CD8-positive, alpha-beta memory T cell (primary cell): ENCODE data around the gene SLC11A1. TPM values are rescaled to one million over a fixed set of nuclear protein-coding genes. Genes with fewer than 3 reads are reported as not detected.

Experiments used
- CTCF ChIA-PET: fragments of 350-600 bp; sonication (Branson Sonifier 250); formaldehyde crosslinking; loops from one replicate; lab custom pipeline; 2021; ENCODE audit warnings: antibody characterized with exemption; lab: Charles Lee
- POLR2A ChIA-PET: fragments of 350-600 bp; sonication (Branson Sonifier 250); formaldehyde crosslinking; loops from one replicate; lab custom pipeline; 2021; ENCODE audit warnings: antibody characterized with exemption; lab: Charles Lee
- DNase-seq, 5 donors: peaks; one replicate each; pipeline versions ENCODE4 v3.0.0 to v3.0.0-alpha.2; 2020 to 2022; ENCODE audit warnings: mixed read lengths in 1 of 5
- H3K27ac ChIP-seq: one replicate; pipeline ENCODE4 v1.7.0; 2013; ENCODE audit warnings: low read depth, mild to moderate bottlenecking, low read length, moderate library complexity
- H3K27me3 ChIP-seq: 2 replicates; pipeline ENCODE4 v1.7.0; 2013; ENCODE audit warnings: low read length, mild to moderate bottlenecking; ENCODE audit not compliant: insufficient read depth, poor library complexity, severe bottlenecking
- H3K36me3 ChIP-seq: 2 replicates; pipeline ENCODE4 v1.7.0; 2013; ENCODE audit warnings: mild to moderate bottlenecking, low read length, moderate library complexity; ENCODE audit not compliant: insufficient read depth
- H3K4me1 ChIP-seq: 2 replicates; pipeline ENCODE4 v1.7.0; 2013; ENCODE audit warnings: mild to moderate bottlenecking, low read length, moderate library complexity; ENCODE audit not compliant: insufficient read depth
- H3K4me3 ChIP-seq: 2 replicates; pipeline ENCODE4 v1.7.0; 2013; ENCODE audit warnings: mild to moderate bottlenecking, low read length
- H3K9me3 ChIP-seq: 2 replicates; pipeline ENCODE4 v1.7.0; 2013; ENCODE audit warnings: mild to moderate bottlenecking, low read length
- H3K27ac Mint-ChIP-seq, 8 donors: one replicate each; pipeline ENCODE4 v1.8.0; 2020 to 2021; ENCODE audit warnings: mixed read lengths in 8 of 8, mild to moderate bottlenecking in 6 of 8, inconsistent platforms in 3 of 8, moderate library complexity in 3 of 8
- H3K27me3 Mint-ChIP-seq, 2 donors: one replicate each; pipeline ENCODE4 v1.8.0; 2020 to 2021; ENCODE audit warnings: mixed read lengths in 2 of 2, mild to moderate bottlenecking in 1 of 2, moderate library complexity in 1 of 2
- H3K36me3 Mint-ChIP-seq, 3 donors: one replicate each; pipeline ENCODE4 v1.8.0; 2020 to 2021; ENCODE audit warnings: mixed read lengths in 3 of 3, inconsistent platforms in 1 of 3, mild to moderate bottlenecking in 1 of 3
- H3K4me1 Mint-ChIP-seq, 3 donors: one replicate each; pipeline ENCODE4 v1.8.0; 2020 to 2021; ENCODE audit warnings: mixed read lengths in 3 of 3, inconsistent platforms in 1 of 3, mild to moderate bottlenecking in 1 of 3
- H3K4me3 Mint-ChIP-seq, 7 donors: one replicate each; pipeline ENCODE4 v1.8.0; 2020 to 2021; ENCODE audit warnings: mixed read lengths in 7 of 7, mild to moderate bottlenecking in 6 of 7, moderate library complexity in 4 of 7, inconsistent platforms in 2 of 7
- H3K9me3 Mint-ChIP-seq, 5 donors: one replicate each; pipeline ENCODE4 v1.8.0; 2020 to 2022; ENCODE audit warnings: mixed read lengths in 5 of 5, mild to moderate bottlenecking in 3 of 5, moderate library complexity in 2 of 5, inconsistent platforms in 1 of 5
- polyA plus RNA-seq: library from polyadenylated mRNA; unstranded; fragments of 300-500 nt; fragmentation: Illumina TruSeq; gene quantifications from one replicate; pipeline ENCODE4 v1.2.3, GENCODE V29; 2021
- total RNA-seq, 2 experiments: library from RNA; stranded (reverse); gene quantifications; one replicate each; pipeline ENCODE4 v1.2.3, GENCODE V29; 2021

Gene SLC11A1
- total and polyA plus RNA-seq, 3 experiments from 2014 or later, result 0.32 to 2.1 (median 1.1) TPM

GRCh38 chr2:218357236-218358177, 24.6 kb upstream of the SLC11A1 start:
- H3K4me1 ChIP-seq, result no peaks in the 10 kb centered on the region
- H3K27ac ChIP-seq, result no peak overlapping the region
- H3K4me1 Mint-ChIP-seq, result peaks cover 0 to 4% (median 0%) of the 10 kb centered on the region in 3 donors
- H3K27ac Mint-ChIP-seq, result peak overlapping the region in 2 of 8 donors; percentile 1 to 51
- peak in 1 of 5 donors; percentile 31 for DNase-seq
- H3K9me3 Mint-ChIP-seq, result peaks cover 0 to 4% (median 3%) of the 10 kb centered on the region in 5 donors
- no peaks in the 10 kb centered on the region for H3K27me3 Mint-ChIP-seq
- no peak overlapping the region for H3K4me3 ChIP-seq
- H3K36me3 ChIP-seq, result no peaks in the 10 kb centered on the region
- H3K27me3 ChIP-seq, result no peaks in the 10 kb centered on the region
- CTCF ChIA-PET, result interaction anchor here (0.6 to 4.9 kb wide), 27 partner anchors 8 to 302 kb away, joined by 3 to 80 read pairs (median 5); partner anchors contain the start of genes AAMP, ARPC2, BCS1L and PNKD
- POLR2A ChIA-PET, result no interaction called here
- no peak overlapping the region for H3K4me3 Mint-ChIP-seq
- no peaks in the 10 kb centered on the region for H3K36me3 Mint-ChIP-seq
- H3K9me3 ChIP-seq, result no peaks in the 10 kb centered on the region

- Mint-ChIP-seq H3K36me3 (no peaks in the 10 kb centered on the region), H3K27me3 (no peaks in the 10 kb centered on the region), H3K27ac (no peak overlapping the region), H3K4me3 (no peak overlapping the region), H3K9me3 (no peaks in the 10 kb centered on the region), H3K4me1 (peaks cover 0 to 4% (median 2%) of the 10 kb centered on the region in 3 donors)
- DNase-seq, result no peak
- Histone ChIP-seq H3K27ac (no peak overlapping the region), H3K9me3 (no peaks in the 10 kb centered on the region), H3K4me1 (no peaks in the 10 kb centered on the region), H3K4me3 (no peak overlapping the region), H3K27me3 (no peaks in the 10 kb centered on the region), H3K36me3 (no peaks in the 10 kb centered on the region)
- POLR2A ChIA-PET, result interaction anchor here (1.1 kb wide), 1 partner anchor 8 kb away, joined by 3 read pairs; no protein-coding TSS in a partner anchor
- CTCF ChIA-PET, result interaction anchor here (0.8 to 3.0 kb wide), 3 partner anchors 33 to 89 kb away, joined by 3 to 12 read pairs (median 3); no protein-coding TSS in a partner anchor
Observed at GRCh38 chr2:218360453-218360852, 21.6 kb upstream of the SLC11A1 start.

GRCh38 chr2:218362606-218363005, 19.5 kb upstream of the SLC11A1 start:
- Mint-ChIP-seq H3K9me3 (no peaks in the 10 kb centered on the region), H3K4me1 (peaks cover 0 to 16% (median 6%) of the 10 kb centered on the region in 3 donors), H3K36me3 (no peaks in the 10 kb centered on the region), H3K27ac (no peak overlapping the region), H3K4me3 (no peak overlapping the region), H3K27me3 (no peaks in the 10 kb centered on the region)
- peak in 1 of 5 donors; percentile 13 for DNase-seq
- Histone ChIP-seq H3K4me3 (no peak overlapping the region), H3K4me1 (peaks cover 7% of the 10 kb centered on the region), H3K9me3 (no peaks in the 10 kb centered on the region), H3K36me3 (no peaks in the 10 kb centered on the region), H3K27me3 (no peaks in the 10 kb centered on the region), H3K27ac (no peak overlapping the region)
- ChIA-PET POLR2A (no interaction called here), CTCF (interaction anchor here (0.7 kb wide), 1 partner anchor 530 kb away, joined by 3 read pairs; no protein-coding TSS in a partner anchor)

- H3K27ac Mint-ChIP-seq, result peak overlapping the region in 3 of 8 donors; percentile 25 to 75 (median 66)
- H3K4me3 Mint-ChIP-seq, result peak overlapping the region in 1 of 7 donors; percentile 21
- peaks cover 0 to 2% of the 10 kb centered on the region in 2 donors for H3K27me3 Mint-ChIP-seq
- no peak overlapping the region for H3K4me3 ChIP-seq
- H3K9me3 Mint-ChIP-seq, result no peaks in the 10 kb centered on the region
- no peaks in the 10 kb centered on the region for H3K36me3 ChIP-seq
- no peaks in the 10 kb centered on the region for H3K9me3 ChIP-seq
- H3K4me1 Mint-ChIP-seq, result peaks cover 7 to 21% (median 10%) of the 10 kb centered on the region in 3 donors
- peaks cover 16% of the 10 kb centered on the region for H3K4me1 ChIP-seq
- H3K36me3 Mint-ChIP-seq, result no peaks in the 10 kb centered on the region
- ChIA-PET CTCF (interaction anchor here (0.8 to 1.3 kb wide), 4 partner anchors 11 to 91 kb away, joined by 3 to 4 read pairs (median 3); no protein-coding TSS in a partner anchor), POLR2A (no interaction called here)
- DNase-seq, result no peak
- no peak overlapping the region for H3K27ac ChIP-seq
- no peaks in the 10 kb centered on the region for H3K27me3 ChIP-seq
Observed at GRCh38 chr2:218363736-218364135, 18.3 kb upstream of the SLC11A1 start.

- H3K27me3 Mint-ChIP-seq, result peaks cover 0 to 2% of the 10 kb centered on the region in 2 donors
- no peak overlapping the region for H3K4me3 ChIP-seq
- H3K27me3 ChIP-seq, result no peaks in the 10 kb centered on the region
- H3K9me3 Mint-ChIP-seq, result no peaks in the 10 kb centered on the region
- no peaks in the 10 kb centered on the region for H3K9me3 ChIP-seq
- H3K4me3 Mint-ChIP-seq, result peak overlapping the region in 1 of 7 donors; percentile 21
- H3K36me3 Mint-ChIP-seq, result no peaks in the 10 kb centered on the region
- no peaks in the 10 kb centered on the region for H3K36me3 ChIP-seq
- peak overlapping the region in 2 of 8 donors; percentile 51 to 75 for H3K27ac Mint-ChIP-seq
- no peak overlapping the region for H3K27ac ChIP-seq
- peaks cover 12 to 24% (median 13%) of the 10 kb centered on the region in 3 donors for H3K4me1 Mint-ChIP-seq
- no peak for DNase-seq
- CTCF ChIA-PET, result interaction anchor here (0.8 to 1.3 kb wide), 4 partner anchors 11 to 91 kb away, joined by 3 to 4 read pairs (median 3); no protein-coding TSS in a partner anchor
- POLR2A ChIA-PET, result no interaction called here
- peaks cover 18% of the 10 kb centered on the region for H3K4me1 ChIP-seq
Observed at GRCh38 chr2:218364196-218364595, 17.9 kb upstream of the SLC11A1 start.

GRCh38 chr2:218366621-218367414, 15.3 kb upstream of the SLC11A1 start:
- H3K4me1 ChIP-seq, result peaks cover 18% of the 10 kb centered on the region
- POLR2A ChIA-PET, result interaction anchor here (0.8 to 1.4 kb wide), 3 partner anchors 29 to 75 kb away, joined by 3 to 4 read pairs (median 4); partner anchors contain the start of gene TMBIM1

More at GRCh38 chr2:218366621-218367414, 15.3 kb upstream of the SLC11A1 start:
- H3K27ac ChIP-seq, result peak overlapping the region; percentile 81
- Mint-ChIP-seq H3K9me3 (no peaks in the 10 kb centered on the region), H3K4me1 (peaks cover 20 to 34% (median 22%) of the 10 kb centered on the region in 3 donors), H3K27me3 (peaks cover 0 to 2% of the 10 kb centered on the region in 2 donors), H3K4me3 (peak overlapping the region; percentile 62 to 87 (median 77)), H3K36me3 (no peaks in the 10 kb centered on the region), H3K27ac (peak overlapping the region; percentile 73 to 97 (median 87))
- H3K9me3 ChIP-seq, result no peaks in the 10 kb centered on the region
- CTCF ChIA-PET, result interaction anchor here (0.9 to 1.6 kb wide), 6 partner anchors 10 to 74 kb away, joined by 3 to 5 read pairs (median 4); partner anchors contain the start of gene CATIP
- H3K36me3 ChIP-seq, result no peaks in the 10 kb centered on the region
- peak overlapping the region; percentile 71 for H3K4me3 ChIP-seq
- no peak for DNase-seq
- no peaks in the 10 kb centered on the region for H3K27me3 ChIP-seq
